ENCODE measurements around the gene KCNN3.
A peak's percentile ranks its signal among the peaks of the same experiment; 100 is the strongest.

Gene KCNN3

GRCh38 chr1:154746622-154747299 is 123.3 kb downstream of the KCNN3 start:
- no peak for DNase-seq

DNA sequence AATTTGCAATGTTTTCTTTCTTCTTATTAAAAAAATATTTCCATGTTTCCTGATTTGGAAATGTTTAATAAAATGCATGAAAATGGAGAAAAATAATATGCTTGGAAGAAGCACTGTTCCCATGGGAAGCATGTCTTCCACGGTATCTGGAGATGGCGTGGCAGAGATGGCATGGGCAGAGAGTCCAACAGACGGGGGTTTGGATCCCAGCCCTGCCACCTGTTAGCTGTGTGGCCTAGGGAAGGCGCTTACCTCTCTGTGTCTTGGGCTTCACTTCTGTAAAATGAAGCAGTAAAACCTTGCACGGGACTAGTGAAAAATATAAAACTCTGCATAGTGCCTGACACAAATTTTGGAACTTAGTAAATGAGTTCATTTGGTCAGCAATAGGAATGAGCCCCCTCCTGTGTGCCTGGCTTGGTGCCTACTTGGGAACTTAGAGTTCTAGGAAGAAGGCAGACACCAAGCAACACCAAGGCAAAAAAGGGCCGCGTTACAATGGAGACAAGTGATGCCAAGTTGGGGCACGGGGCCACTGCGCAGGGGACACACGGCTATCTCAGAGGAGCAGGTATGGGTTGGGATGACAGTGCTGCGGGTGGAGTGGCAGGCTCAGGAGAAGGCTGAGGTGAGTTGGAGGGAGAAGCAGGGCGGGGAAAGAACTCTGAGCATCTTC is 124.2 kb downstream of the KCNN3 start:
- no peak for DNase-seq

DNA sequence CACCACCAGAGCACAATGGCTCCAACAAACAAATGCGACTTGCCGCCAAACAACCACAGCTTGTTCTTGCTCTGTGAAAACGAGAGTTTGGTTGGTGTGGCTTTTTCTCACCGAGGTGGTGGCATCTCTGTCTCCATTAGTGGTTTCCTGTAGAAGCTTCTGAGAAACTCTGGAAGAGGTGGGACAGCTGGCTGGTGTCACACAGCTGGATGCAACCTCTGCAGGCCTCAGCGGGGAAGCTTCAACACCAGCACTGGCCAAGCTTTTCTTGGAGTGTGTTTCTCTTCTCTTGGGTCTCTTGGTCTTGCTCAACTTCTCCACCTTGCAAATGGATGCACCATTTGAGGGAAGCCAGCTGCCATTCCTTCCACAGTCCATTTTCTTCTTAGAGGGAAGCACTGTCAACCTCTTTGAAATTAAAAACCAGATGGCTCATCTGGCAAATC is 124.8 kb downstream of the KCNN3 start:
- DNase-seq: peak; percentile 64

DNA sequence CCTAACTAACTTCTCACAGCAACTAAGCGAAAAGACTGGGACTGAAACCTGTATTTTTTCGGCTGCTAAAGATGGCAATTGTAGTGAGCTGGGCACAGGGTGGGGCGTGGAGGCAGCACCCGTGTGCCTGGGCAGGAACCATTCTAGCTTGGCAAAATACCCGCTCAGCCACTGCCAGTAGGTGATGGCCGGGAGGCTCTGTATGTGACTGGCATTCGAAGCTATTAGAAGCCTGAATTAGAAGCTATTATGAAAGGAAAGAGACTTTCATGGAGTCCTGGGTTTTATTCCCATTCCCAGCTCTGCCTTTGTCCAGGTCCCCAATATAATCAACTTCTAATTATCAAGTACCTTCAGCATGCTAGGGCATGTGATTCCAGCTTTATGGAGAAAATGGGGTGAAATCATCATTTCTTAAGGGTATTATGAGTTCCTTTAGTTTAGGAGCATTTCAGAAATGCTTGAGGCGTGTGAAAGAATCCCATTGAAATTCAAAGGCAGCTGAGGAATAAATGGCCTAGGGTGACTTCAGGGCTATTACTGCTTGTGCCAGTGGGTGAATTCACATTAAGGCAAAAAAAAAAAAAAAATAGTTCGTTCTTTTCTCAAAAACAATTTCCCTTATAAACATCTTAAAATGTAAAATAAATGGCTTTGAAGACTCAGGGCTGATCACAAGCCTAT is 125.6 kb downstream of the KCNN3 start:
- DNase-seq: no peak

DNA sequence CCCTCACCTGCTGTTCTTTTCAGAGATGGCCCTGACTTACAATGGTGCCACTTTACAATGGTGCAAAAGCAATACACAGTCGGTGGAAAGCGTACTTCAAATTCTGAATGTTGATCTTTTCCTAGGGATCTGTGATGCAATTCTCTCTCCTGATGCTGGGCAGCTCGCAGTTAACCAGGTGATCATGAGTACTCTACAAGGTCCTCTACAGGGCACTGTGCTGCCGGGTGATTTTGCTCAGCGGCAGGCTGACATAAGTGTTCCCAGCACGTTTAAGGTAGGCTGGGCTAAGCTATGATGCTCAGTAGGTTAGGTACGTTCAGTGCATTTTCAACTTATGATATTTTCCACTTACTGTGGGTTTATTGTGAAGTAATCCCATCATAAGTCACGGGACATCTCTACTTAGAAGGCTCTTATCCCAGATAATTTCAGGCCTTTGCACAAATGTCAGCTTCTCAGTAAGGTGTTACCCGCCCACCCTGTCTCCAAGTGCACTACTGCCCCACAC is 126.5 kb downstream of the KCNN3 start:
- no peak for DNase-seq

DNA sequence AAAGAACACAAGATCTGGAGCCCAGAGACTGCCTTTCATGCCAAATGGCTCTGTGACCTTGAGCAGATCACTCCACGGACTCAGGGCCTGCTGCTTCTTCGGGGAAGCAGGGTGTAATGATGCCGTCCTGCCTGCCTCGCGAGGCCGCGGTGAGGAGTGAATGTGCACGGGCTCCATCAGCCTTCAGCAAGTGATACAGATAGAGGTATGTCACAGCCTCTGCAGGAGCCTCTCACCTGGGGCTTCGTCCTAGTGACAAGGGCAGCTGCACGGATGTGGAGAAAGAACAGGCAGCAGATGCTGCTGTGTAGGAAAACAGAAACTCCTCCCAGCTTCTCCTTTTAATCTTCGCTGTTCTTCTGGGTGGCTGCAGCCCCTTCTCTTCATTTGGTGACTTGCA is 127.5 kb downstream of the KCNN3 start:
- DNase-seq: no peak

DNA sequence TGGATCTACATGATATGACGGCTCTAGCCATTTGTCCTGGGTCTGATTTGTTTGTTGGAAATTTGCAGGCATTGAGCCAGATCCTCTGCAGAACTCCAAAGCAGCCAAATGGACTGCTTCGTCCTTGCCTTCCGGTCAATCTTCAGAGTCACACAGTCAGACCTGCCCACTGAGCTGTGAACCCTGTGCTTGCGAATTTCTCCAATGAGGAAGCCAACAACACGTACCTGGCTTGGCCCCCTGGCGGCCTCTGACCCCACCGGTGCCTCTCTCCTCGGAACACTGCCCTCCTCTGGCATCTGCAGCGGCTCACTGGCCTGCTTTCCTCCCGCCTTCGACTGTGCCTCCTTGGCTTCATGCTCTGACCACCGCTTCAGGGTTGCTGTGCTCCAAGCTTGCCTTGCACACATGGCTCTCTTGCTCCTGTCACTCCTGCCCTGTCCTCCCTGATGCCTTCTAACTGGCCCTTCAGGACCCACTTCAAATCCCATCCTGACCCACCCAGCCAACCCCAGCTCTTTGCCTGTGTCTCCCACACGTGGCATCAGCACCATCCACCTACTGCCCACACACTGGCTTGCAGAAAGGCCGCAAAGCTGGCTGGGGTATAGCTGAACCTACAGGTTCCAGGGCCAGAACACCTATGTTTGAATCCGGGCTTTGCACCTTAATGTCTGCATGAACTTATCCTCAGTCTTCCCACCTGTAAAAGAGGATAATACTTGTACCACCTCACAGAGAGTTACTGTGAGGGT is 128.2 kb downstream of the KCNN3 start:
- DNase-seq: no peak

- DNase-seq: no peak
Observed at GRCh38 chr1:154741327-154741726, 128.8 kb downstream of the KCNN3 start.

DNA sequence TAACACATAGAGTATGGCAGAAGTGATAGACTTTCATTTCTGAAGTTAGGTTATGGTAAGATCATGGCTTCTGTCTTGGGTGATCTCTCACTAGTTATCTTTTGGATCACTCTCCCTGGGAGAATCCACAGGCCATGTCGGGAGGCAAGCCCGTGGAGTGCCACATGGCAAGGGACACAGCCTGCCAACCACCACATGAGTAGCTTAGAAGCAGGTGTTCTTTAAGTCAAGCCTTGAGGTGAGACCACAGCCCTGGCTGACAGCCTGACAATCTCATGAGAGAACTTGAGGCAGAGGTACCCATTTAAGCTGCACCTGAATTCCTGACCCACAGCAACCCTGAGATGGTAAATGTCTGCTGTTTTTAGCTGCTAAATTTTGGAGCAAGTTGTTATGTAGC is 130.4 kb downstream of the KCNN3 start:
- no peak for DNase-seq

GRCh38 chr1:154736841-154737240 is 133.2 kb downstream of the KCNN3 start:
- peak; percentile 78 for DNase-seq

DNA sequence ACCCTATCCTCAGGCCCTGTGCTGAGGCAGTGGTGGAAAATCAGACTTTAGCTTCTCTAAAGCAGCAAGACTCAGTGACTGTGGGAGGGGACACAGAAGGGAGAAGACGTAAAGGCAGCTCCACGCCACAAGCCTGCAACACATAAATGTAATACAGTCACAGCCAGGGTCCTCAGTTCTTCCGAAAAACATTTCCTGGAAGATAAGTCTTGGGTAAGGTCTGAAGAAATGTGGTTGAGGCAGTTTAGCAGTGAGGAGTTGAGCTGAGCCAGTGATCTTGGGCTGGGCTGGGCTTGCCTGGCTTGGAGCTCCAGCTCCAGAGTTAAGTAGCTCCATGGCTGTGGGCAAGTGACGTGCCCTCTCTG is 134.3 kb downstream of the KCNN3 start:
- DNase-seq: no peak

DNA sequence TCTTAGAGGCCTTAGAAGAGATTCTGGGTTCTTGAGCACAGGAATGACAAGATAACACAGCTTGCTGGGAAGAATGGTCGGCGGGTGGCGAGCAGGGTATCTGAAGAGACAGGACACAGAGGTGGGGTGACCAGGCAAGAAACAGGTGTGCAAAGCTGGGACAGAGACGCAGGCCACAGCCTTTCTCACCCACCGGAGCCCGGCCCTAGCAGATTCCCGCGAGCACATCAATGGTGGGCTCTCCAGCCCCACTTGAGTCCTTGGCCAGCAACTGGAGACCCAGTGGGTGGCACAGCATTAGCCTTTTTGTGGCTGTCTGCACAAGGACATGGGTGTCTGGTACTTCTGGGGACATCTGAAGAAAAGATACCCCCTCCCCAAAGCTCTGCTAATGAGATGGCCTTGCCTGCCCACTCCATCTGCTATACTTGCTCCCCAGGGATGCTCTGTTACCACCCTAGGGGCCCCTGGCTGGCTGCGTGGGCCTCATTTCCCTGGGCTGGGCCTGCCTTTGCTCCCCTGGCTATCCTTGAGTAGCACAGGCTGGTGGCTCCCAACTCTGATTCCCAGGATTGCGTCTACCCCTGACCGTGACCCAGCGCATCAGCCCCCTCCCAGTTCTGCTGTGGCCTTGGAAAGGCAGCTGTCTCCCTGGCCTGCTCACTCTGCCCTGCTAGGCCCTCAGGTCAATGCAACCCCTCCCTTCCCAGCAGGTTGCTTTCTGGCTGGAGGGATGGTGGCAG is 134.8 kb downstream of the KCNN3 start:
- DNase-seq: no peak

DNA sequence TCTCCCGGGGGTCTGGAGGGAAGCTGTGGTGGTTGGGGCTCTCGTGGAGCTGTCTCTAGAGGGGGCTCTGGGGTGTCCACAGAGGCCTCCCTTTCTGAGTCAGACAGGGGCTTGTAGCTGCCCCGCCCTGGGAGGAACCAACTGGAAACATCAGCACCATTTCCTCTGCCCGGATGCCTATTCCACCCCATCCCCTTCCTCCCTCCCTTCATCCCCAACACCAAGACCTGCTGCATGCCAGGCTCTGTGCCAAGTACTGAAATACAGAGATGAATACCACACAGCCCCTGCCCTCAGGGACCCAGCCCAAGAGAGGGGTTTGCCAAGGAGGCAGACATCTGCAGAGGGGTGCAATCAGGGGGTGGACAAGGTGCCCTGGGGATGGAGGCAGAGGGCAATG is 136.5 kb downstream of the KCNN3 start:
- DNase-seq: no peak

DNA sequence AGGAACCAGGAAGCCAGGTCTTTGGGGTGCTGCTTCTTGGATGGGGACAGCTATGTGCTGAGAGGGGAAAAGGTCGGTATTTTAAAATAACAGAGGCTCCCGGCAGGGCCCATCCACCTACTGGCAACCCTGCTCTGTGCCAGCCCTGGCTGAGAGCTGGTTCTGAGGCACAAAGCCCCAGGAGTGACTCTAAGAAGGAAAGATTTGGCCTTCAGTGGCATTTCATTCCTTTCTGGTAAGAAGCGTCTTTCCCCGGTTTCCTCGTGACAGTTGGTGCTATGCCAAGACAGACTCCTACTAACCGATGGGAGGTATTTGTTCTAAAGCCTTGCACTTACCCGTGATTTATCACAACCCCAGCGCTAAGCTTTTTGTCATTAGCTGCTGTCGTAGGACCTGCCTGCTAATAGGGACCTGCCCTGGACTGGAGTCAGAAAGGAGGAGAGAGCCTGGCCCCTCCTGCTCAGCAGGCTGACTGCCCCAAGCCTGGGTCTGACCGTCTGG is 139.0 kb downstream of the KCNN3 start:
- DNase-seq: no peak

GRCh38 chr1:154730259-154730658 is 139.8 kb downstream of the KCNN3 start:
- no peak for DNase-seq

DNA sequence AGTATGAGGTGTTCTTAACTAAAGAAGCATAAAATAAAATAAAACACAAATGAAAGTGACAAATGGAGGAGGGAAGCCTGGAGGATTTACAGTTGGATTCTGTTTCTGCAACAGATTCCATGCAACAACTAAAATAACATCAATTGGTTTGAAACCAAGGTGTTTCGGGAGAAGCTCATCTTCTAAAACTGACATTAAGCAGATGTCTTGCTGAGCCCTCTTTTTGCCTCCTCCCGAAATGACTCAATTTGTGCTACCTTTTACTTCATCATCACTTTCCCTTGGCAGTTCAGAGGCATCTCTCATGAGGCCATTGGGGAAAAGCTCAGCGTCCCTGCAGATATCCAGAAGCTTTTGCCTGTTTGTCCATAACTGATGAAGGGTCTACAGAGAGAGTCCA is 140.5 kb downstream of the KCNN3 start:
- DNase-seq: no peak

DNA sequence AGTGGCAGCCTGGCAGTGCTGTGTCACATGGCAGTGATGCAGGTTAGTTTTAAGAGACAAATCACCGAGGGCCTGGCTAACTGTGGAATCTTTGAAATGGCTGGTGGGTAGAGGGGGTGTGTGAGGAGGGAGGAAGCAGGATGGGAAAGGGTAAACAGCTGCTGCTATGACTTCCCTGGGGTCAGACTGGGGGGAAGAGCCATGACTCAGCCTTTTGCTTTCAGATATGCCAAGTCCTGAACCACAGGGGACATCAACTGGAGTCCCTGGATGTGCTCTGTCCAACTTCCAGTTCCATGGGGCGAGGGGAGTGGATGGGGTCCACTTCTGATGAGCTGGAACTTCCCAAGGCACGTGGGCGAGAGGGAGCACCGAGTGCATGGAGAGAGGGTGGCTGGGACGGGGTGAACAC is 141.0 kb downstream of the KCNN3 start:
- DNase-seq: no peak

DNA sequence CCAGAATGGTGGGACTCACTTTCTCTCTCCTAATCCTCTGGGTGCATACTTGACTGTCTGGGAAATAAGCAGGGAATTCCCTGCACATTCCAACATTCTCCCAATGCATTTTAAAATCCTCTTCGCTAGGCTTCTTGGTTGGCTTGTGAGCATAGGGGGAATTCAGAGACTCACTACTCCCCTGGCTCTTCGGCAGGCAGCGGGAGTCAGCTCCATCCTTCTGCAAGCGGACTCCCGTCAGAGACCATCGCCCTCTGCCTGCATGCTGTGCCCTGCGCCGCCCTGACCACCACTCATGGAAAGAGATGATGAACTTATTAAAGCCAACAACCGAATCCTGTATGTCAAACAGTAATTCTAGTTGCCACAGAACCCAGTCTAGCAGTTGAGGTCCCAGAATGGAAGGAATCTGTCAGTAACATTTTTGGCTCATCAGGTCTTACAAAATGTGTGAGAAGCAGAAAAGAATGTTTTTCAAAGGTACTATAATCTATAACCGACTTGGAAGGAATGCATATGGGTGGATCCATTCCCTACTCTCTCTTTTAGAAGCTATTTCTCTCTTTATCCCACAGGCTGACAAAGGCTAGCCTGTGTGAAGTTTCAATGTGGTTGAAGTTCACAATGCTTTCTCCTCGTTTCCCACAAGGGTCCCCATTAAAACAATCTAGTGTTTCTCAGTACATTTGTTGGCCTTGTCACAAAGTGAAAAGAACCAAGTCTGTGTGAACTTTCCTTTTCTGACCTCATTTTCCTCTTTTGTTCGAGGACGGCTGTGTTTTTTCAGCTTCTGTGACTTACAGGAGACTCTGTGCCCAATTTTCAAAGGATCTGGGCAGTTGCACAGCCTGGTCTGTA is 143.0 kb downstream of the KCNN3 start:
- no peak for DNase-seq

DNA sequence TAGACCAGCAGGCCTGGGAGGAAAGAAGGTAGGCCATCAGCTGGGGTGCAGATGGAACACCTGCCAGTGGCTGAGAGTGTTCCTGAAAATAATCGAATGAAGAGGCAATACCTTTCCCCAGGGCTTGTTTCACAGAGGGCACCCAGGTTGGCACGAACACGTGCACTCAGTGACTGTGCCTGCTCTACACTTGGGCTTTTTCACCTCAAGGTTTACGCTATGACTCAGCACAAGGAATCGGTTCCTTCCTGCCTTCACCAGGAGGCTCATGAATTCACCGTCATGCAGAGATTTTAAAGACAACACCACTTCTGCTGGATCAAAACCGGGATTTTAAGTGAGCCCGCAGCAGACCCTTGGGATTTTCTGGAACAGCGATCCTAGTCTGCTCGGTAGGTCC is 143.6 kb downstream of the KCNN3 start:
- DNase-seq: peak; percentile 59

- no peak for DNase-seq
Observed at GRCh38 chr1:154725865-154726264, 144.2 kb downstream of the KCNN3 start.
